Measurements from ENCODE around the gene ASAP3. TPM values are rescaled to one million over a fixed set of nuclear protein-coding genes. Genes with fewer than 3 reads are reported as not detected.

The ASAP3 gene
- total and polyA plus RNA-seq, 2 experiments from 2014 or later: 28.0 to 98.2 TPM

DNA sequence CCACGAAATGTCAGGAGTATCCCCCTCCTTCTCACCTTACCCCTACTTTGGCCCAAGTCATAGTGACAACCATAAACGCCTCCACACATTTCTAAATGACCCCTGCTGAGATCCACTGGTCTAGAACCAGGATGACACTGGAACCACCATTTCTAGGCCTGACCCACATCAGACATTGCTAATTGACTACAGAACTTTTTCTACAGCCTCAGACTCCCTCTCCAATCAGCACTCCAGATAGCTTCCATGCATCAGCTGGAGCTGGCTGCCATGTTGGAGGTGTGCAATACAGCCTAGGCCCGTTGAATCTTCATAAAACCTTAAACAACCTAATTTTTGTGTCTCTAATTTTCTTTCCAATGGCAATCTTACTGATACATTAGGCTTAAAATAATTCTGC, 78.0 kb downstream of the ASAP3 start:
- Histone ChIP-seq H3K36me3 (ENCODE audit: insufficient read depth) (no peaks in the 10 kb centered on the region), H3K4me3 (no peak overlapping the region), H2AFZ (no peak overlapping the region), H3K4me2 (no peak overlapping the region), H3K4me1 (ENCODE audit: insufficient read depth) (no peaks in the 10 kb centered on the region), H3K79me2 (replicated peaks; ENCODE audit: insufficient read depth) (no peaks in the 10 kb centered on the region), H3F3A (replicated peaks; ENCODE audit: low read depth) (no peaks in the 10 kb centered on the region), H3K27me3 (ENCODE audit: insufficient read depth) (peaks cover 97% of the 10 kb centered on the region), H3K9me2 (ENCODE audit: insufficient read depth) (no peaks in the 10 kb centered on the region), H3K27ac (ENCODE audit: low read depth) (no peak overlapping the region), H4K20me1 (replicated peaks; ENCODE audit: insufficient read depth) (0 out of 2 replicates have a peak, but pooled peaks cover 8% of the 10 kb centered on the region)
- Mint-ChIP-seq H3K9me3 (no peaks in the 10 kb centered on the region; the same call in 2 of the 3 replicates), H3K27ac (no peak overlapping the region), H3K27me3 (ENCODE audit: insufficient read depth, low read depth, poor library complexity) (peaks cover 32% of the 10 kb centered on the region), H3K4me3 (no peak overlapping the region), H3K36me3 (ENCODE audit: low read depth) (no peaks in the 10 kb centered on the region), H3K4me1 (peaks cover 2% of the 10 kb centered on the region)
- no peak for TF ChIP-seq EZH2phosphoT487 (IDR thresholded peaks at IDR 0.05; ENCODE audit: unreplicated experiment)
- TF ChIP-seq STAT1 (IDR thresholded peaks at IDR 0.05; ENCODE audit: unreplicated experiment): no peak
- ATAC-seq (no peak), DNase-seq (ENCODE audit: low spot score) (no peak)

DNA sequence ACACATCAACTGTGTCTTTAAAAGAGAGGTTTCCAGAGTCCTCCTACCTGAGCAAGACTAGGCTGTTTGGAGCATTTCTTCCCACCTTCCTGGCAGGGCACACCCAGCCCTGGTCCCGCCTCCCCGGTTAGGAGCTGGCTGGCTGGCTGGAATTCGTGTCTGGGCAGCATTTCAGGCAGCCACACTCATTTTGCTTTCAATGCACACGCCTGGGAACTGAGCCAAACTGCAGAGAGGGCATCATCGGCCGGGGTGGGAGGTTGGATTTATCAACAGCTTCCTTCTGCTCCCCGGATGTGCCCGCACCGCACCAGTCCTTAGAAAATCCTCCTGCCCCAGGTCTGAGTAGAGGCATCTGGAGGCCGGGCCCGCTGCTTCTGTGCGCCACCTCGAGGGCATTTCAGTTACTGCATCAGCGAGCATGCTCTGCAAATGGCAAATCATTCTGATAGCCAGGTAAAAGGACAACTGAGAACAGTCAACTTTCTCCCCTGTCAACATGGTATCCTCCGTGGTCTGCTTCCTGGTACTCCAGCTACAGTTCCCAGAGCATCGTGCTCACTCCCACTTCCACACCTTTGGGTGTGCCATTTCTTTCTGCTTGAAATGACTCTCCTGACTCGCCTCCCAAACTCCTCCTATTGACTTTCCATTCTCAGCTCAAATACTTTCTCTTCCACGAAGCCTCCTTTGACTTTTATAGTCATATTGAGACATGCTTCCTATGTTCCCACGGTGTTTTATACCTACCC, 80.1 kb downstream of the ASAP3 start:
- Histone ChIP-seq H3K4me2 (peak overlapping the region; percentile 75), H3K9me2 (ENCODE audit: insufficient read depth) (no peaks in the 10 kb centered on the region), H3K4me3 (peak overlapping the region; percentile 50), H4K20me1 (replicated peaks; ENCODE audit: insufficient read depth) (no peaks in the 10 kb centered on the region), H3K27me3 (ENCODE audit: insufficient read depth) (peaks cover 97% of the 10 kb centered on the region), H3K4me1 (ENCODE audit: insufficient read depth) (no peaks in the 10 kb centered on the region), H2AFZ (peak overlapping the region; percentile 82), H3F3A (replicated peaks; ENCODE audit: low read depth) (no peaks in the 10 kb centered on the region), H3K27ac (ENCODE audit: low read depth) (no peak overlapping the region), H3K36me3 (ENCODE audit: insufficient read depth) (no peaks in the 10 kb centered on the region), H3K79me2 (replicated peaks; ENCODE audit: insufficient read depth) (no peaks in the 10 kb centered on the region)
- ATAC-seq (peak; percentile 98), DNase-seq (ENCODE audit: low spot score) (peak; percentile 93)
- H3K27ac Mint-ChIP-seq: no peak overlapping the region
- H3K9me3 Mint-ChIP-seq: no peaks in the 10 kb centered on the region; the same call in 2 of the 3 replicates
- no peaks in the 10 kb centered on the region for H3K36me3 Mint-ChIP-seq (ENCODE audit: low read depth)
- peaks cover 42% of the 10 kb centered on the region for H3K27me3 Mint-ChIP-seq (ENCODE audit: insufficient read depth, low read depth, poor library complexity)
- H3K4me1 Mint-ChIP-seq: peaks cover 2% of the 10 kb centered on the region
- peak overlapping the region; percentile 60 for H3K4me3 Mint-ChIP-seq
- TF ChIP-seq STAT1 (IDR thresholded peaks at IDR 0.05; ENCODE audit: unreplicated experiment) (no peak), POLR2AphosphoS5 (IDR thresholded peaks at IDR 0.05; ENCODE audit: low read depth) (no peak)
- TF ChIP-seq, protein P1, sequence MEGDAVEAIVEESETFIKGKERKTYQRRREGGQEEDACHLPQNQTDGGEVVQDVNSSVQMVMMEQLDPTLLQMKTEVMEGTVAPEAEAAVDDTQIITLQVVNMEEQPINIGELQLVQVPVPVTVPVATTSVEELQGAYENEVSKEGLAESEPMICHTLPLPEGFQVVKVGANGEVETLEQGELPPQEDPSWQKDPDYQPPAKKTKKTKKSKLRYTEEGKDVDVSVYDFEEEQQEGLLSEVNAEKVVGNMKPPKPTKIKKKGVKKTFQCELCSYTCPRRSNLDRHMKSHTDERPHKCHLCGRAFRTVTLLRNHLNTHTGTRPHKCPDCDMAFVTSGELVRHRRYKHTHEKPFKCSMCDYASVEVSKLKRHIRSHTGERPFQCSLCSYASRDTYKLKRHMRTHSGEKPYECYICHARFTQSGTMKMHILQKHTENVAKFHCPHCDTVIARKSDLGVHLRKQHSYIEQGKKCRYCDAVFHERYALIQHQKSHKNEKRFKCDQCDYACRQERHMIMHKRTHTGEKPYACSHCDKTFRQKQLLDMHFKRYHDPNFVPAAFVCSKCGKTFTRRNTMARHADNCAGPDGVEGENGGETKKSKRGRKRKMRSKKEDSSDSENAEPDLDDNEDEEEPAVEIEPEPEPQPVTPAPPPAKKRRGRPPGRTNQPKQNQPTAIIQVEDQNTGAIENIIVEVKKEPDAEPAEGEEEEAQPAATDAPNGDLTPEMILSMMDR (conservative IDR thresholded peaks at IDR 0.05; ENCODE audit: low read depth in 2 of 2): peak; percentile 94 to 97

DNA sequence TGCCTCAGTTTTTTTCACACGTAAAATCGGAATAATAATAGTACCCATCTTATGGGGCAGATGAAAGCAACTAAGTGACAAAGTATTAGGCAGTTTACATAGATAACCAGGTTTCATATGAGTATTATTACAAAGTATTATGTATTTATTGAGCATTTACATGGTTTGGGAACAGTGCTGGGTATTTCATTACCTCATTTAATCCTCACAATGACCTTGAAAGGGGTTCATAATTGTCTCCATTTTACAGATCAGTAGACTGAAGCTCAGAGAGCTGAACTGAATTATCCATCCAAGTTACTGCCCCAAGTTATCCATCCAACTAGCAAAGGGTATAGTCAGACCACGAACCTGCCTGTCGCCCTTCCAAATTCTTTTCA, 80.6 kb downstream of the ASAP3 start:
- Histone ChIP-seq H3K27me3 (ENCODE audit: insufficient read depth) (peaks cover 97% of the 10 kb centered on the region), H3K4me1 (ENCODE audit: insufficient read depth) (no peaks in the 10 kb centered on the region), H3K36me3 (ENCODE audit: insufficient read depth) (no peaks in the 10 kb centered on the region), H2AFZ (peak overlapping the region; percentile 82), H3K27ac (ENCODE audit: low read depth) (no peak overlapping the region), H3K4me2 (peak overlapping the region; percentile 75), H3K4me3 (peak overlapping the region; percentile 50), H3K79me2 (replicated peaks; ENCODE audit: insufficient read depth) (no peaks in the 10 kb centered on the region), H3F3A (replicated peaks; ENCODE audit: low read depth) (no peaks in the 10 kb centered on the region), H4K20me1 (replicated peaks; ENCODE audit: insufficient read depth) (no peaks in the 10 kb centered on the region), H3K9me2 (ENCODE audit: insufficient read depth) (no peaks in the 10 kb centered on the region)
- no peaks in the 10 kb centered on the region for H3K36me3 Mint-ChIP-seq (ENCODE audit: low read depth)
- no peaks in the 10 kb centered on the region; the same call in 2 of the 3 replicates for H3K9me3 Mint-ChIP-seq
- peaks cover 47% of the 10 kb centered on the region for H3K27me3 Mint-ChIP-seq (ENCODE audit: insufficient read depth, low read depth, poor library complexity)
- H3K27ac Mint-ChIP-seq: no peak overlapping the region
- H3K4me3 Mint-ChIP-seq: peak overlapping the region; percentile 60; the same call in 1 of the 3 replicates
- DNase-seq (ENCODE audit: low spot score): no peak
- ATAC-seq: no peak
- peaks cover 2% of the 10 kb centered on the region for H3K4me1 Mint-ChIP-seq
- TF ChIP-seq, protein P2, sequence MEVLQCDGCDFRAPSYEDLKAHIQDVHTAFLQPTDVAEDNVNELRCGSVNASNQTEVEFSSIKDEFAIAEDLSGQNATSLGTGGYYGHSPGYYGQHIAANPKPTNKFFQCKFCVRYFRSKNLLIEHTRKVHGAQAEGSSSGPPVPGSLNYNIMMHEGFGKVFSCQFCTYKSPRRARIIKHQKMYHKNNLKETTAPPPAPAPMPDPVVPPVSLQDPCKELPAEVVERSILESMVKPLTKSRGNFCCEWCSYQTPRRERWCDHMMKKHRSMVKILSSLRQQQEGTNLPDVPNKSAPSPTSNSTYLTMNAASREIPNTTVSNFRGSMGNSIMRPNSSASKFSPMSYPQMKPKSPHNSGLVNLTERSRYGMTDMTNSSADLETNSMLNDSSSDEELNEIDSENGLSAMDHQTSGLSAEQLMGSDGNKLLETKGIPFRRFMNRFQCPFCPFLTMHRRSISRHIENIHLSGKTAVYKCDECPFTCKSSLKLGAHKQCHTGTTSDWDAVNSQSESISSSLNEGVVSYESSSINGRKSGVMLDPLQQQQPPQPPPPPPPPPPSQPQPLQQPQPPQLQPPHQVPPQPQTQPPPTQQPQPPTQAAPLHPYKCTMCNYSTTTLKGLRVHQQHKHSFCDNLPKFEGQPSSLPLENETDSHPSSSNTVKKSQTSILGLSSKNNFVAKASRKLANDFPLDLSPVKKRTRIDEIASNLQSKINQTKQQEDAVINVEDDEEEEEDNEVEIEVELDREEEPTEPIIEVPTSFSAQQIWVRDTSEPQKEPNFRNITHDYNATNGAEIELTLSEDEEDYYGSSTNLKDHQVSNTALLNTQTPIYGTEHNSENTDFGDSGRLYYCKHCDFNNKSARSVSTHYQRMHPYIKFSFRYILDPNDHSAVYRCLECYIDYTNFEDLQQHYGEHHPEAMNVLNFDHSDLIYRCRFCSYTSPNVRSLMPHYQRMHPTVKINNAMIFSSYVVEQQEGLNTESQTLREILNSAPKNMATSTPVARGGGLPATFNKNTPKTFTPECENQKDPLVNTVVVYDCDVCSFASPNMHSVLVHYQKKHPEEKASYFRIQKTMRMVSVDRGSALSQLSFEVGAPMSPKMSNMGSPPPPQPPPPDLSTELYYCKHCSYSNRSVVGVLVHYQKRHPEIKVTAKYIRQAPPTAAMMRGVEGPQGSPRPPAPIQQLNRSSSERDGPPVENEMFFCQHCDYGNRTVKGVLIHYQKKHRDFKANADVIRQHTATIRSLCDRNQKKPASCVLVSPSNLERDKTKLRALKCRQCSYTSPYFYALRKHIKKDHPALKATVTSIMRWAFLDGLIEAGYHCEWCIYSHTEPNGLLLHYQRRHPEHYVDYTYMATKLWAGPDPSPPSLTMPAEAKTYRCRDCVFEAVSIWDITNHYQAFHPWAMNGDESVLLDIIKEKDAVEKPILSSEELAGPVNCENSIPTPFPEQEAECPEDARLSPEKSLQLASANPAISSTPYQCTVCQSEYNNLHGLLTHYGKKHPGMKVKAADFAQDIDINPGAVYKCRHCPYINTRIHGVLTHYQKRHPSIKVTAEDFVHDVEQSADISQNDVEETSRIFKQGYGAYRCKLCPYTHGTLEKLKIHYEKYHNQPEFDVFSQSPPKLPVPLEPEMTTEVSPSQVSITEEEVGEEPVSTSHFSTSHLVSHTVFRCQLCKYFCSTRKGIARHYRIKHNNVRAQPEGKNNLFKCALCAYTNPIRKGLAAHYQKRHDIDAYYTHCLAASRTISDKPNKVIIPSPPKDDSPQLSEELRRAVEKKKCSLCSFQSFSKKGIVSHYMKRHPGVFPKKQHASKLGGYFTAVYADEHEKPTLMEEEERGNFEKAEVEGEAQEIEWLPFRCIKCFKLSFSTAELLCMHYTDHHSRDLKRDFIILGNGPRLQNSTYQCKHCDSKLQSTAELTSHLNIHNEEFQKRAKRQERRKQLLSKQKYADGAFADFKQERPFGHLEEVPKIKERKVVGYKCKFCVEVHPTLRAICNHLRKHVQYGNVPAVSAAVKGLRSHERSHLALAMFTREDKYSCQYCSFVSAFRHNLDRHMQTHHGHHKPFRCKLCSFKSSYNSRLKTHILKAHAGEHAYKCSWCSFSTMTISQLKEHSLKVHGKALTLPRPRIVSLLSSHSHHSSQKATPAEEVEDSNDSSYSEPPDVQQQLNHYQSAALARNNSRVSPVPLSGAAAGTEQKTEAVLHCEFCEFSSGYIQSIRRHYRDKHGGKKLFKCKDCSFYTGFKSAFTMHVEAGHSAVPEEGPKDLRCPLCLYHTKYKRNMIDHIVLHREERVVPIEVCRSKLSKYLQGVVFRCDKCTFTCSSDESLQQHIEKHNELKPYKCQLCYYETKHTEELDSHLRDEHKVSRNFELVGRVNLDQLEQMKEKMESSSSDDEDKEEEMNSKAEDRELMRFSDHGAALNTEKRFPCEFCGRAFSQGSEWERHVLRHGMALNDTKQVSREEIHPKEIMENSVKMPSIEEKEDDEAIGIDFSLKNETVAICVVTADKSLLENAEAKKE (CRISPR knock-in tag; IDR thresholded peaks at IDR 0.05): no peak
